Activated CD4-positive, alpha-beta T cell treated with anti-CD3 and anti-CD28 coated beads, Interleukin-2, amount 10 ng/mL, durations not matched to agents 24 days and 14 days (primary cell): ENCODE data around the gene RHOJ. TPM values are rescaled to one million over a fixed set of nuclear protein-coding genes. Genes with fewer than 3 reads are reported as not detected.

Experiments
- DNase-seq: peaks from one replicate; pipeline ENCODE4 v3.0.0; 2022
- H3K27ac Mint-ChIP-seq: one replicate; pipeline ENCODE4 v1.8.0; 2022; ENCODE audit warnings: mild to moderate bottlenecking, mixed read lengths
- H3K27me3 Mint-ChIP-seq: one replicate; pipeline ENCODE4 v1.8.0; 2022; ENCODE audit warnings: mixed read lengths
- H3K36me3 Mint-ChIP-seq: one replicate; pipeline ENCODE4 v1.8.0; 2022; ENCODE audit warnings: low read depth, mild to moderate bottlenecking, mixed read lengths
- H3K4me1 Mint-ChIP-seq: one replicate; pipeline ENCODE4 v1.8.0; 2021; ENCODE audit warnings: mixed read lengths
- H3K4me3 Mint-ChIP-seq: one replicate; pipeline ENCODE4 v1.8.0; 2022; ENCODE audit warnings: mild to moderate bottlenecking, moderate library complexity, mixed read lengths
- H3K9me3 Mint-ChIP-seq: one replicate; pipeline ENCODE4 v1.8.0; 2021; ENCODE audit warnings: mixed read lengths
- intact Hi-C: fragments of 100-400 bp; cut with micrococcal nuclease; formaldehyde crosslinking; loops from one replicate; pipeline ENCODE4 v1.15.1; 2023
- total RNA-seq: library from RNA; stranded (reverse); gene quantifications from 2 replicates; pipeline ENCODE4 v1.2.3, GENCODE V29; 2022

Gene RHOJ
- total RNA-seq, 1 donor from 2014 or later = not detected

DNA sequence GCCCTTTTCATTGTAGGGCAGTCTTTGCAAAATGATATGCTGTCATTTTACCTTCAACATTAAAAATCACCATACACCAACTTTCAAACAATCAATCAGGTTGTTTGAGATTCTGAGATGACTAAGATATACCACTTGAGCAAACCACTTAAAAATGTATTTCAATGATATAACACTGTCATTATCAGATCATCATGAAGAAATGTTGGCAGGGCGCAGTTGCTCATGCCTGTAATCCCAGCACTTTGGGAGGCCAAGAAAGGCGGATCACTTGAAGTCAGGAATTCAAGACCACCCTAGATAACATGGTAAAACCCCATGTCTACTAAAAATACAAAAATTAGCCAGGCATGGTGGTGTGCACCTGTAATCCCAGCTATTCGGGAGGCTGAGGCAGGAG lies 13.0 kb upstream of the RHOJ start:
- intact Hi-C loops = no loop called here
- no peak for DNase-seq
- Mint-ChIP-seq H3K4me1 (no peaks in the 10 kb centered on the region), H3K9me3 (peaks cover 3% of the 10 kb centered on the region), H3K4me3 (no peak overlapping the region), H3K27ac (no peak overlapping the region), H3K36me3 (no peaks in the 10 kb centered on the region), H3K27me3 (no peaks in the 10 kb centered on the region)

GRCh38 chr14:63192085-63192484 lies 12.2 kb upstream of the RHOJ start:
- intact Hi-C loops = no loop called here
- Mint-ChIP-seq H3K27ac (no peak overlapping the region), H3K9me3 (peaks cover 3% of the 10 kb centered on the region)

DNA sequence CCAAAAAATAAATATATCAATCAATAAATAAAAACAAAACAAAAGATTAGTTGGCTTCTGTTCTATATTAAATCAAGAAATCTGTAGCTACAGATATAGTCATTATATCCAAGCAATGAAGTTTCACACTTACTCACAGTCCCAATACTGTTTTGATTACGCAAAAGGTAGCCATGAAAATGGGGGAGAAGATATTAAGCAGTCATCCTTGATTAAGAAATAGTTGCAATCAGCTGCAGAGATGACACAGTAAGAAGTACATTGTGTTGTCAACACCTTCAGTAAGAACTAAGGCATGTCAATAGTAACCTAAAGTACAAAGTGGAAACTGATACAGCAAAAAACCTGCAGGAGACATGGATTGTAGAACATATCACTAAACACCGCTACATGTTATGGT lies 11.0 kb upstream of the RHOJ start:
- Mint-ChIP-seq H3K9me3 (peaks cover 3% of the 10 kb centered on the region), H3K36me3 (no peaks in the 10 kb centered on the region), H3K27ac (no peak overlapping the region), H3K4me3 (no peak overlapping the region), H3K4me1 (no peaks in the 10 kb centered on the region), H3K27me3 (no peaks in the 10 kb centered on the region)
- intact Hi-C loops = no loop called here
- no peak for DNase-seq

More at GRCh38 chr14:63192085-63192484, 12.2 kb upstream of the RHOJ start:
- no peaks in the 10 kb centered on the region for H3K36me3 Mint-ChIP-seq
- H3K27me3 Mint-ChIP-seq = no peaks in the 10 kb centered on the region
- no peak for DNase-seq
- H3K4me1 Mint-ChIP-seq = no peaks in the 10 kb centered on the region
- H3K4me3 Mint-ChIP-seq = no peak overlapping the region

- no peaks in the 10 kb centered on the region for H3K4me1 Mint-ChIP-seq
- intact Hi-C loops = no loop called here
- no peaks in the 10 kb centered on the region for H3K36me3 Mint-ChIP-seq
- H3K27me3 Mint-ChIP-seq = peaks cover 6% of the 10 kb centered on the region
- H3K4me3 Mint-ChIP-seq = no peak overlapping the region
- no peak for DNase-seq
- no peak overlapping the region for H3K27ac Mint-ChIP-seq
- H3K9me3 Mint-ChIP-seq = no peaks in the 10 kb centered on the region
Measured at GRCh38 chr14:63200035-63200740, 4.1 kb upstream of the RHOJ start.

GRCh38 chr14:63200767-63201166 lies 3.5 kb upstream of the RHOJ start:
- intact Hi-C loops = no loop called here
- no peak for DNase-seq
- H3K9me3 Mint-ChIP-seq = no peaks in the 10 kb centered on the region
- no peaks in the 10 kb centered on the region for H3K4me1 Mint-ChIP-seq
- no peak overlapping the region for H3K27ac Mint-ChIP-seq
- peaks cover 7% of the 10 kb centered on the region for H3K27me3 Mint-ChIP-seq
- no peak overlapping the region for H3K4me3 Mint-ChIP-seq
- no peaks in the 10 kb centered on the region for H3K36me3 Mint-ChIP-seq

- Mint-ChIP-seq H3K4me1 (no peaks in the 10 kb centered on the region), H3K27ac (no peak overlapping the region), H3K4me3 (no peak overlapping the region), H3K27me3 (peaks cover 11% of the 10 kb centered on the region), H3K36me3 (no peaks in the 10 kb centered on the region), H3K9me3 (no peaks in the 10 kb centered on the region)
- intact Hi-C loops = no loop called here
- DNase-seq = no peak
Measured at GRCh38 chr14:63203015-63203414, 1.2 kb upstream of the RHOJ start.

GRCh38 chr14:63203618-63204406 lies 431 bp upstream of the RHOJ start:
- Mint-ChIP-seq H3K36me3 (no peaks in the 10 kb centered on the region), H3K4me3 (no peak overlapping the region), H3K9me3 (no peaks in the 10 kb centered on the region), H3K4me1 (no peaks in the 10 kb centered on the region), H3K27me3 (peaks cover 11% of the 10 kb centered on the region), H3K27ac (no peak overlapping the region)
- intact Hi-C loops = no loop called here
- no peak for DNase-seq

- Mint-ChIP-seq H3K4me1 (no peaks in the 10 kb centered on the region), H3K27ac (no peak overlapping the region), H3K36me3 (no peaks in the 10 kb centered on the region), H3K27me3 (peaks cover 11% of the 10 kb centered on the region), H3K9me3 (no peaks in the 10 kb centered on the region), H3K4me3 (no peak overlapping the region)
- DNase-seq = no peak
- intact Hi-C loops = no loop called here
Measured at GRCh38 chr14:63205044-63205575, 867 bp downstream of the RHOJ start.

DNA sequence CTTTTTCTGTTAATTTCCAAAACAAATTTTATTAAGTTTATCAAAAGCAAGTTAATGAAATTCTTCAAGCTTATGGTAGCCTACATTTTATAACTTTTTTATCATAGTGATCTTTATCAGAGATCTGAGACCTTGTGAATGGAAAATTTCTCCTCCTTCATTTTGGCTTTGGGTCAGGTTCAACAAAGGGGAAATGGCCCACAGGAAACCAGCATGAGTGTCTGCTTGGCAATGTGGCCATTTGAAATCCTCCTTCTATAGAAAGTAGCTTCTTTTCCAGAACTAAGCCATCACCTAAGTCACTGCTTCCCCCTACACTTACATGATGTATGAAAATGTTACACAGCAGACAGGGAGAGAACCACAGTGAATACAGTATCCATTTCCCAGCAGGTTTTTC lies 1.6 kb downstream of the RHOJ start:
- Mint-ChIP-seq H3K27me3 (peaks cover 11% of the 10 kb centered on the region), H3K36me3 (no peaks in the 10 kb centered on the region), H3K4me3 (no peak overlapping the region), H3K4me1 (no peaks in the 10 kb centered on the region), H3K9me3 (no peaks in the 10 kb centered on the region), H3K27ac (no peak overlapping the region)
- DNase-seq = no peak
- intact Hi-C loops = no loop called here

- Mint-ChIP-seq H3K27ac (no peak overlapping the region), H3K36me3 (no peaks in the 10 kb centered on the region), H3K4me3 (no peak overlapping the region), H3K9me3 (no peaks in the 10 kb centered on the region), H3K27me3 (peaks cover 5% of the 10 kb centered on the region), H3K4me1 (no peaks in the 10 kb centered on the region)
- intact Hi-C loops = no loop called here
- no peak for DNase-seq
Measured at GRCh38 chr14:63209160-63209559, 4.9 kb downstream of the RHOJ start.

GRCh38 chr14:63210812-63211211 lies 6.6 kb downstream of the RHOJ start:
- no peak overlapping the region for H3K27ac Mint-ChIP-seq
- no peaks in the 10 kb centered on the region for H3K9me3 Mint-ChIP-seq
- H3K27me3 Mint-ChIP-seq = peaks cover 5% of the 10 kb centered on the region
- H3K4me3 Mint-ChIP-seq = no peak overlapping the region
- no peaks in the 10 kb centered on the region for H3K36me3 Mint-ChIP-seq
- DNase-seq = no peak
- intact Hi-C loops = no loop called here
- no peaks in the 10 kb centered on the region for H3K4me1 Mint-ChIP-seq

DNA sequence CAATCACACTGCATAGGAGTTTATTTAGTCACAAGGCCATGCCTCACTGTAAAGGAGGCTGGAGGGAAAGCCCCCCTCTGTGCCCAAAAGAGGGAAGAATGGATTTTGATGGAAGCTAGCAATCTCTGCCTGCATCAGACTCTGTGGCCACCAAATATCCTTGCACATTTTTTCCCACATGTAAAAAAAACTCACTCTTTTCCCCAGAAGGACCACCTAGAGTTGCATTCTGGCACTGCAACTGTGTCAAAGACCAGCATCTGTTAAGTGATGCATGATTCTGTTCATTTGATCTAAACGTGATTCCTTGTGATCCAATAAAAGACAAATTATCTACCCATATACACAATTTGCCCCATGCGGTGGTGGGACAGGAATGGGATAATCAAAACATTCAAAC lies 8.0 kb downstream of the RHOJ start:
- Mint-ChIP-seq H3K9me3 (no peaks in the 10 kb centered on the region), H3K27ac (no peak overlapping the region), H3K36me3 (no peaks in the 10 kb centered on the region), H3K4me3 (no peak overlapping the region), H3K27me3 (peaks cover 4% of the 10 kb centered on the region), H3K4me1 (no peaks in the 10 kb centered on the region)
- intact Hi-C loops = no loop called here
- no peak for DNase-seq

DNA sequence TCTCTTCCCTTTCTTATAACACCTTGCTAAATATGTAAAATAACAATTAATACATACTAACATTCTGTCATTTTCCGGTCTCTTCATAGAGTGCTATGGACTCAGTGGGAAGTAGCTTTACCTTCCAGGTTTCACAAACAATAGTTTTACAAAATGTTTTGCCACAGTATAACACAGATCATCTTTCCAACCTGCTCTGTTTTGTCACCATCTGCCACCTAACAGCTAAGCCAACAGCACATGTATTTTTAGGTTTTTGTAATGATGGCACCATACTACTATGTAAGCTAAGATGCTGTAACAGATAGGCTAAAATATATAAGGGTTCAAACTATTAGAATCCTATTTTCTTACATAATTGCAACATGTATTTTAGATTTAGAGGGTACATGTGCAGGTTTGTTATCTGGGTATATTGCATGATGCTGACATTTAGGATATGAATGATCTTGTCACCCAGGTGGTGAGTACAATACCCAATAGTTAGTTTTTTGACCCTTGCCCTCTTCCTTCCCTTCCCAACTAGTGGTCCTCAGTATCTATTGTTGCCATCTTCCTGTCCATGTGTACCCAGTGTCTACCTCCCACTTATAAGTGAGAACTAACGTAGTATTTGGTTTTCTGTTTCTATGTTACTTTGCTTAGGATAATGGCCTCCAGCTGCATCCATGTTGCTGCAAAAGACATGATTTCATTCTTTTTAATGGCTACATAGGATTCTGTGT lies 8.7 kb downstream of the RHOJ start:
- Mint-ChIP-seq H3K27me3 (peaks cover 4% of the 10 kb centered on the region), H3K36me3 (no peaks in the 10 kb centered on the region), H3K4me1 (no peaks in the 10 kb centered on the region), H3K4me3 (no peak overlapping the region), H3K9me3 (no peaks in the 10 kb centered on the region), H3K27ac (no peak overlapping the region)
- no peak for DNase-seq
- intact Hi-C loops = no loop called here
